GM23338 (cell line): ENCODE data around the gene CAMKK2. TPM values are rescaled to one million over a fixed set of nuclear protein-coding genes. Genes with fewer than 3 reads are reported as not detected.

Experiments used
- ATAC-seq: fragments of 200-7000 bp; cut with Tn5 transposase; 3 replicates; pipeline ENCODE4 v1.9.1; 2020
- DNase-seq: peaks from one replicate; pipeline ENCODE4 v3.0.0-alpha.2; 2015; ENCODE audit warnings: low spot score
- H2AFZ ChIP-seq: fragments of 200-600 bp; sonication (generic); 2 replicates; pipeline ENCODE4 v1.8.0; 2016; ENCODE audit warnings: antibody characterized with exemption, mild to moderate bottlenecking, moderate library complexity
- H3F3A ChIP-seq: fragments of 200-600 bp; sonication (generic); replicated peaks from 2 replicates; pipeline ENCODE4 v1.8.0; 2017; ENCODE audit warnings: antibody characterized with exemption, mixed run types, low read depth
- H3K27ac ChIP-seq: fragments of 200-600 bp; sonication (generic); 2 replicates; pipeline ENCODE4 v1.6.1; 2016; ENCODE audit warnings: low read depth
- H3K27me3 ChIP-seq: fragments of 200-600 bp; sonication (generic); 2 replicates; pipeline ENCODE4 v1.8.0; 2016; ENCODE audit warnings: mild to moderate bottlenecking, mixed run types, moderate library complexity; ENCODE audit not compliant: insufficient read depth
- H3K36me3 ChIP-seq: fragments of 200-600 bp; sonication (generic); 2 replicates; pipeline ENCODE4 v1.8.0; 2016; ENCODE audit warnings: mild to moderate bottlenecking; ENCODE audit not compliant: insufficient read depth
- H3K4me1 ChIP-seq: fragments of 200-600 bp; sonication (generic); 2 replicates; pipeline ENCODE4 v1.8.0; 2016; ENCODE audit warnings: mild to moderate bottlenecking, moderate library complexity; ENCODE audit not compliant: insufficient read depth
- H3K4me2 ChIP-seq: fragments of 200-600 bp; sonication (generic); 2 replicates; pipeline ENCODE4 v1.7.1; 2017; ENCODE audit warnings: mixed run types
- H3K4me3 ChIP-seq: fragments of 200-600 bp; sonication (generic); 2 replicates; pipeline ENCODE4 v1.6.1; 2016; ENCODE audit warnings: mixed run types
- H3K79me2 ChIP-seq: fragments of 200-600 bp; sonication (generic); replicated peaks from 2 replicates; pipeline ENCODE4 v1.8.0; 2017; ENCODE audit warnings: mild to moderate bottlenecking; ENCODE audit not compliant: insufficient read depth
- H3K9me2 ChIP-seq: fragments of 200-600 bp; sonication (generic); 2 replicates; pipeline ENCODE4 v1.8.0; 2017; ENCODE audit not compliant: insufficient read depth
- H4K20me1 ChIP-seq: fragments of 200-600 bp; sonication (generic); replicated peaks from 2 replicates; pipeline ENCODE4 v1.8.0; 2017; ENCODE audit warnings: mild to moderate bottlenecking; ENCODE audit not compliant: insufficient read depth
- H3K27ac Mint-ChIP-seq: 2 replicates; pipeline ENCODE4 v1.8.0; 2020; ENCODE audit warnings: inconsistent platforms, mild to moderate bottlenecking, moderate library complexity, mixed read lengths
- H3K27me3 Mint-ChIP-seq: 3 replicates; pipeline ENCODE4 v1.8.0; 2022; ENCODE audit warnings: low read depth, mild to moderate bottlenecking, moderate library complexity, mixed read lengths, inconsistent platforms; ENCODE audit not compliant: insufficient read depth, poor library complexity
- H3K36me3 Mint-ChIP-seq: 3 replicates; pipeline ENCODE4 v1.8.0; 2021; ENCODE audit warnings: low read depth, mild to moderate bottlenecking, inconsistent platforms, moderate library complexity, mixed read lengths
- H3K4me1 Mint-ChIP-seq: 3 replicates; pipeline ENCODE4 v1.8.0; 2020; ENCODE audit warnings: mild to moderate bottlenecking, inconsistent platforms, mixed read lengths
- H3K4me3 Mint-ChIP-seq: 3 replicates; pipeline ENCODE4 v1.8.0; 2021; ENCODE audit warnings: moderate library complexity, mild to moderate bottlenecking, inconsistent platforms, mixed read lengths
- H3K9me3 Mint-ChIP-seq: 3 replicates; pipeline ENCODE4 v1.8.0; 2020; ENCODE audit warnings: moderate library complexity, mild to moderate bottlenecking, inconsistent platforms, mixed read lengths
- CREB1 ChIP-seq: fragments of 250-450 bp; sonication (Bioruptor Pico); IDR thresholded peaks from 2 replicates; pipeline ENCODE4 v1.5.0; 2020; ENCODE audit warnings: low read depth, mild to moderate bottlenecking, moderate library complexity
- EZH2 ChIP-seq: fragments of 200-600 bp; sonication (generic); IDR thresholded peaks from one replicate; pipeline ENCODE4 v1.8.0; 2017; ENCODE audit warnings: antibody characterized with exemption, mild to moderate bottlenecking, low read depth; ENCODE audit not compliant: unreplicated experiment
- EZH2phosphoT487 ChIP-seq: fragments of 200-600 bp; sonication (generic); IDR thresholded peaks from one replicate; pipeline ENCODE4 v1.8.1; 2018; ENCODE audit warnings: antibody characterized with exemption; ENCODE audit not compliant: unreplicated experiment
- JUNB ChIP-seq: IDR thresholded peaks from one replicate; pipeline ENCODE4 v1.6.1; 2016; ENCODE audit warnings: antibody characterized with exemption; ENCODE audit not compliant: unreplicated experiment
- NANOG ChIP-seq: IDR thresholded peaks from 2 replicates; pipeline ENCODE4 v1.6.1; 2016; ENCODE audit warnings: antibody characterized with exemption, borderline replicate concordance
- POLR2AphosphoS5 ChIP-seq: IDR thresholded peaks from 2 replicates; pipeline ENCODE4 v1.6.1; 2016; ENCODE audit warnings: antibody characterized with exemption, low read depth
- ZNF114 ChIP-seq: fragments of 250-450 bp; sonication (Bioruptor Pico); IDR thresholded peaks from 2 replicates; pipeline ENCODE4 v1.5.0; 2020; ENCODE audit warnings: mild to moderate bottlenecking, moderate library complexity
- ZNF331 ChIP-seq: fragments of 250-450 bp; sonication (Bioruptor Pico); IDR thresholded peaks from 2 replicates; pipeline ENCODE4 v1.5.0; 2020; ENCODE audit warnings: low read depth, mild to moderate bottlenecking, moderate library complexity
- polyA plus RNA-seq: library from polyadenylated mRNA; unstranded; fragments of >200 nt; fragmentation: Nextera tagmentation; extraction: Ambion mirVana; gene quantifications from 2 replicates; pipeline ENCODE4 v1.2.1, GENCODE V29; 2016
- total RNA-seq: library from RNA; depleted of rRNA; stranded (reverse); fragments of >200 nt; shearing (Covaris generic); gene quantifications from 2 replicates; pipeline ENCODE4 v1.2.3, GENCODE V29; 2014
- TF ChIP-seq, protein P1 (sequence below): IDR thresholded peaks from one replicate; pipeline ENCODE4 v1.6.1; 2018; ENCODE audit warnings: antibody characterized with exemption; ENCODE audit not compliant: unreplicated experiment
- TF ChIP-seq, protein P2 (sequence below): fragments of 250-450 bp; sonication (Bioruptor Pico); IDR thresholded peaks from 2 replicates; pipeline ENCODE4 v1.5.0; 2020; ENCODE audit warnings: mild to moderate bottlenecking, moderate library complexity
- TF ChIP-seq, protein P3 (sequence below), 2 experiments: fragments of 200-600 bp in 1 of 2; sonication (generic) in 1 of 2; conservative IDR thresholded peaks; 2 replicates each; pipeline versions ENCODE4 v1.5.1 to v1.6.1; 2016 to 2017; ENCODE audit warnings: antibody characterized with exemption in 2 of 2, low read depth in 2 of 2, mild to moderate bottlenecking in 2 of 2, moderate library complexity in 1 of 2
- TF ChIP-seq, protein P4 (sequence below): IDR thresholded peaks from 2 replicates; pipeline ENCODE4 v1.6.1; 2016; ENCODE audit warnings: antibody characterized with exemption

The CAMKK2 gene
- total and polyA plus RNA-seq, 2 experiments from 2014 or later = 10.3 to 26.4 TPM

DNA sequence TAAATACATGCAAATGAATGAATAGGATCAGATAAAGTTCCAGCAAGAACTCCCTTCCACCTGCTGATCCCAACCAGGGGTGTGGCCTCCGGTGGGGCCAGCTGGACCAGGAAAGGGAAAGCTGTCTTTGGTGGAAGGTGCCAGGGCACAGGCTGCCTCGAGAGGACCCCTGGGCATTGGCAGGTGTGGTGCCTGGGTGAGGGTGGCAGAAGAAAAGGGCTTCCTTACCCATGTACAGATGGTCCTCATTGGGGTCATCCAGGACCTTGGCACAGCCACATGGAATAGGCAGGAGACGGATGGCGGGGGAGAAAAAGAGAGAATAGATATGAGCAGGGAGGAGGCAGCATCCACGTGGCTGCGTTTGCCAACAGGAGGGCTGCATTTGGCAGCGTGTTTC is 36.4 kb downstream of the CAMKK2 start:
- no peak overlapping the region for H3K27ac Mint-ChIP-seq
- H3K4me1 Mint-ChIP-seq = no peaks in the 10 kb centered on the region
- no peaks in the 10 kb centered on the region for H3K9me3 Mint-ChIP-seq
- Histone ChIP-seq H3F3A (no peaks in the 10 kb centered on the region), H3K27ac (no peak overlapping the region), H3K4me1 (no peaks in the 10 kb centered on the region), H3K27me3 (no peaks in the 10 kb centered on the region), H3K4me2 (no peak overlapping the region), H3K4me3 (no peak overlapping the region), H3K79me2 (no peaks in the 10 kb centered on the region), H2AFZ (no peak overlapping the region), H3K9me2 (no peaks in the 10 kb centered on the region), H3K36me3 (no peaks in the 10 kb centered on the region; the same call in 1 of the 2 replicates), H4K20me1 (0 out of 2 replicates have a peak, but pooled peaks cover 3% of the 10 kb centered on the region)
- H3K36me3 Mint-ChIP-seq = peaks cover 38% of the 10 kb centered on the region
- no peak for TF ChIP-seq EZH2
- TF ChIP-seq CREB1 (CRISPR knock-in tag) = no peak
- TF ChIP-seq, protein P1, sequence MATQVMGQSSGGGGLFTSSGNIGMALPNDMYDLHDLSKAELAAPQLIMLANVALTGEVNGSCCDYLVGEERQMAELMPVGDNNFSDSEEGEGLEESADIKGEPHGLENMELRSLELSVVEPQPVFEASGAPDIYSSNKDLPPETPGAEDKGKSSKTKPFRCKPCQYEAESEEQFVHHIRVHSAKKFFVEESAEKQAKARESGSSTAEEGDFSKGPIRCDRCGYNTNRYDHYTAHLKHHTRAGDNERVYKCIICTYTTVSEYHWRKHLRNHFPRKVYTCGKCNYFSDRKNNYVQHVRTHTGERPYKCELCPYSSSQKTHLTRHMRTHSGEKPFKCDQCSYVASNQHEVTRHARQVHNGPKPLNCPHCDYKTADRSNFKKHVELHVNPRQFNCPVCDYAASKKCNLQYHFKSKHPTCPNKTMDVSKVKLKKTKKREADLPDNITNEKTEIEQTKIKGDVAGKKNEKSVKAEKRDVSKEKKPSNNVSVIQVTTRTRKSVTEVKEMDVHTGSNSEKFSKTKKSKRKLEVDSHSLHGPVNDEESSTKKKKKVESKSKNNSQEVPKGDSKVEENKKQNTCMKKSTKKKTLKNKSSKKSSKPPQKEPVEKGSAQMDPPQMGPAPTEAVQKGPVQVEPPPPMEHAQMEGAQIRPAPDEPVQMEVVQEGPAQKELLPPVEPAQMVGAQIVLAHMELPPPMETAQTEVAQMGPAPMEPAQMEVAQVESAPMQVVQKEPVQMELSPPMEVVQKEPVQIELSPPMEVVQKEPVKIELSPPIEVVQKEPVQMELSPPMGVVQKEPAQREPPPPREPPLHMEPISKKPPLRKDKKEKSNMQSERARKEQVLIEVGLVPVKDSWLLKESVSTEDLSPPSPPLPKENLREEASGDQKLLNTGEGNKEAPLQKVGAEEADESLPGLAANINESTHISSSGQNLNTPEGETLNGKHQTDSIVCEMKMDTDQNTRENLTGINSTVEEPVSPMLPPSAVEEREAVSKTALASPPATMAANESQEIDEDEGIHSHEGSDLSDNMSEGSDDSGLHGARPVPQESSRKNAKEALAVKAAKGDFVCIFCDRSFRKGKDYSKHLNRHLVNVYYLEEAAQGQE = no peak
- TF ChIP-seq NANOG = no peak
- TF ChIP-seq EZH2phosphoT487 = no peak
- TF ChIP-seq, protein P2, sequence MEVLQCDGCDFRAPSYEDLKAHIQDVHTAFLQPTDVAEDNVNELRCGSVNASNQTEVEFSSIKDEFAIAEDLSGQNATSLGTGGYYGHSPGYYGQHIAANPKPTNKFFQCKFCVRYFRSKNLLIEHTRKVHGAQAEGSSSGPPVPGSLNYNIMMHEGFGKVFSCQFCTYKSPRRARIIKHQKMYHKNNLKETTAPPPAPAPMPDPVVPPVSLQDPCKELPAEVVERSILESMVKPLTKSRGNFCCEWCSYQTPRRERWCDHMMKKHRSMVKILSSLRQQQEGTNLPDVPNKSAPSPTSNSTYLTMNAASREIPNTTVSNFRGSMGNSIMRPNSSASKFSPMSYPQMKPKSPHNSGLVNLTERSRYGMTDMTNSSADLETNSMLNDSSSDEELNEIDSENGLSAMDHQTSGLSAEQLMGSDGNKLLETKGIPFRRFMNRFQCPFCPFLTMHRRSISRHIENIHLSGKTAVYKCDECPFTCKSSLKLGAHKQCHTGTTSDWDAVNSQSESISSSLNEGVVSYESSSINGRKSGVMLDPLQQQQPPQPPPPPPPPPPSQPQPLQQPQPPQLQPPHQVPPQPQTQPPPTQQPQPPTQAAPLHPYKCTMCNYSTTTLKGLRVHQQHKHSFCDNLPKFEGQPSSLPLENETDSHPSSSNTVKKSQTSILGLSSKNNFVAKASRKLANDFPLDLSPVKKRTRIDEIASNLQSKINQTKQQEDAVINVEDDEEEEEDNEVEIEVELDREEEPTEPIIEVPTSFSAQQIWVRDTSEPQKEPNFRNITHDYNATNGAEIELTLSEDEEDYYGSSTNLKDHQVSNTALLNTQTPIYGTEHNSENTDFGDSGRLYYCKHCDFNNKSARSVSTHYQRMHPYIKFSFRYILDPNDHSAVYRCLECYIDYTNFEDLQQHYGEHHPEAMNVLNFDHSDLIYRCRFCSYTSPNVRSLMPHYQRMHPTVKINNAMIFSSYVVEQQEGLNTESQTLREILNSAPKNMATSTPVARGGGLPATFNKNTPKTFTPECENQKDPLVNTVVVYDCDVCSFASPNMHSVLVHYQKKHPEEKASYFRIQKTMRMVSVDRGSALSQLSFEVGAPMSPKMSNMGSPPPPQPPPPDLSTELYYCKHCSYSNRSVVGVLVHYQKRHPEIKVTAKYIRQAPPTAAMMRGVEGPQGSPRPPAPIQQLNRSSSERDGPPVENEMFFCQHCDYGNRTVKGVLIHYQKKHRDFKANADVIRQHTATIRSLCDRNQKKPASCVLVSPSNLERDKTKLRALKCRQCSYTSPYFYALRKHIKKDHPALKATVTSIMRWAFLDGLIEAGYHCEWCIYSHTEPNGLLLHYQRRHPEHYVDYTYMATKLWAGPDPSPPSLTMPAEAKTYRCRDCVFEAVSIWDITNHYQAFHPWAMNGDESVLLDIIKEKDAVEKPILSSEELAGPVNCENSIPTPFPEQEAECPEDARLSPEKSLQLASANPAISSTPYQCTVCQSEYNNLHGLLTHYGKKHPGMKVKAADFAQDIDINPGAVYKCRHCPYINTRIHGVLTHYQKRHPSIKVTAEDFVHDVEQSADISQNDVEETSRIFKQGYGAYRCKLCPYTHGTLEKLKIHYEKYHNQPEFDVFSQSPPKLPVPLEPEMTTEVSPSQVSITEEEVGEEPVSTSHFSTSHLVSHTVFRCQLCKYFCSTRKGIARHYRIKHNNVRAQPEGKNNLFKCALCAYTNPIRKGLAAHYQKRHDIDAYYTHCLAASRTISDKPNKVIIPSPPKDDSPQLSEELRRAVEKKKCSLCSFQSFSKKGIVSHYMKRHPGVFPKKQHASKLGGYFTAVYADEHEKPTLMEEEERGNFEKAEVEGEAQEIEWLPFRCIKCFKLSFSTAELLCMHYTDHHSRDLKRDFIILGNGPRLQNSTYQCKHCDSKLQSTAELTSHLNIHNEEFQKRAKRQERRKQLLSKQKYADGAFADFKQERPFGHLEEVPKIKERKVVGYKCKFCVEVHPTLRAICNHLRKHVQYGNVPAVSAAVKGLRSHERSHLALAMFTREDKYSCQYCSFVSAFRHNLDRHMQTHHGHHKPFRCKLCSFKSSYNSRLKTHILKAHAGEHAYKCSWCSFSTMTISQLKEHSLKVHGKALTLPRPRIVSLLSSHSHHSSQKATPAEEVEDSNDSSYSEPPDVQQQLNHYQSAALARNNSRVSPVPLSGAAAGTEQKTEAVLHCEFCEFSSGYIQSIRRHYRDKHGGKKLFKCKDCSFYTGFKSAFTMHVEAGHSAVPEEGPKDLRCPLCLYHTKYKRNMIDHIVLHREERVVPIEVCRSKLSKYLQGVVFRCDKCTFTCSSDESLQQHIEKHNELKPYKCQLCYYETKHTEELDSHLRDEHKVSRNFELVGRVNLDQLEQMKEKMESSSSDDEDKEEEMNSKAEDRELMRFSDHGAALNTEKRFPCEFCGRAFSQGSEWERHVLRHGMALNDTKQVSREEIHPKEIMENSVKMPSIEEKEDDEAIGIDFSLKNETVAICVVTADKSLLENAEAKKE (CRISPR knock-in tag) = no peak
- TF ChIP-seq, protein P3, sequence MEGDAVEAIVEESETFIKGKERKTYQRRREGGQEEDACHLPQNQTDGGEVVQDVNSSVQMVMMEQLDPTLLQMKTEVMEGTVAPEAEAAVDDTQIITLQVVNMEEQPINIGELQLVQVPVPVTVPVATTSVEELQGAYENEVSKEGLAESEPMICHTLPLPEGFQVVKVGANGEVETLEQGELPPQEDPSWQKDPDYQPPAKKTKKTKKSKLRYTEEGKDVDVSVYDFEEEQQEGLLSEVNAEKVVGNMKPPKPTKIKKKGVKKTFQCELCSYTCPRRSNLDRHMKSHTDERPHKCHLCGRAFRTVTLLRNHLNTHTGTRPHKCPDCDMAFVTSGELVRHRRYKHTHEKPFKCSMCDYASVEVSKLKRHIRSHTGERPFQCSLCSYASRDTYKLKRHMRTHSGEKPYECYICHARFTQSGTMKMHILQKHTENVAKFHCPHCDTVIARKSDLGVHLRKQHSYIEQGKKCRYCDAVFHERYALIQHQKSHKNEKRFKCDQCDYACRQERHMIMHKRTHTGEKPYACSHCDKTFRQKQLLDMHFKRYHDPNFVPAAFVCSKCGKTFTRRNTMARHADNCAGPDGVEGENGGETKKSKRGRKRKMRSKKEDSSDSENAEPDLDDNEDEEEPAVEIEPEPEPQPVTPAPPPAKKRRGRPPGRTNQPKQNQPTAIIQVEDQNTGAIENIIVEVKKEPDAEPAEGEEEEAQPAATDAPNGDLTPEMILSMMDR (conservative IDR thresholded peaks at IDR 0.05; ENCODE audit: low read depth in 2 of 2) = no peak
- TF ChIP-seq, protein P4, sequence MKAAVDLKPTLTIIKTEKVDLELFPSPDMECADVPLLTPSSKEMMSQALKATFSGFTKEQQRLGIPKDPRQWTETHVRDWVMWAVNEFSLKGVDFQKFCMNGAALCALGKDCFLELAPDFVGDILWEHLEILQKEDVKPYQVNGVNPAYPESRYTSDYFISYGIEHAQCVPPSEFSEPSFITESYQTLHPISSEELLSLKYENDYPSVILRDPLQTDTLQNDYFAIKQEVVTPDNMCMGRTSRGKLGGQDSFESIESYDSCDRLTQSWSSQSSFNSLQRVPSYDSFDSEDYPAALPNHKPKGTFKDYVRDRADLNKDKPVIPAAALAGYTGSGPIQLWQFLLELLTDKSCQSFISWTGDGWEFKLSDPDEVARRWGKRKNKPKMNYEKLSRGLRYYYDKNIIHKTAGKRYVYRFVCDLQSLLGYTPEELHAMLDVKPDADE = no peak
- TF ChIP-seq JUNB = no peak
- TF ChIP-seq ZNF331 (CRISPR knock-in tag) = no peak
- TF ChIP-seq ZNF114 = no peak
- TF ChIP-seq POLR2AphosphoS5 = no peak
- peaks cover 5% of the 10 kb centered on the region for H3K27me3 Mint-ChIP-seq
- no peak overlapping the region for H3K4me3 Mint-ChIP-seq
- no peak for ATAC-seq
- DNase-seq = no peak
